Neuronal stem cell (in vitro differentiated cells): ENCODE data around the gene SLBP.

Source experiments
- DNase-seq: peaks from one replicate; pipeline ENCODE4 v3.0.0-alpha.2; 2013; ENCODE audit warnings: low spot score
- H2AFZ ChIP-seq: one replicate; pipeline ENCODE4 v1.6.1; 2013; ENCODE audit warnings: mild to moderate bottlenecking, low read length, inconsistent platforms
- H2AK5ac ChIP-seq: 2 replicates; pipeline ENCODE4 v1.6.1; 2013; ENCODE audit warnings: low read depth, mild to moderate bottlenecking, inconsistent platforms, low read length, moderate library complexity, mixed read lengths
- H2BK120ac ChIP-seq: 2 replicates; pipeline ENCODE4 v1.6.1; 2013; ENCODE audit warnings: low read depth, mild to moderate bottlenecking, inconsistent platforms, low read length, moderate library complexity, mixed read lengths
- H2BK12ac ChIP-seq: one replicate; pipeline ENCODE4 v1.6.1; 2013; ENCODE audit warnings: low read length, inconsistent platforms
- H2BK15ac ChIP-seq: 2 replicates; pipeline ENCODE4 v1.6.1; 2013; ENCODE audit warnings: mild to moderate bottlenecking, low read length, inconsistent platforms, mixed read lengths
- H2BK5ac ChIP-seq: one replicate; pipeline ENCODE4 v1.6.1; 2013; ENCODE audit warnings: inconsistent platforms, mild to moderate bottlenecking, low read length, moderate library complexity
- H3K14ac ChIP-seq: one replicate; pipeline ENCODE4 v1.6.1; 2013; ENCODE audit warnings: low read length, inconsistent platforms
- H3K18ac ChIP-seq: 2 replicates; pipeline ENCODE4 v1.6.1; 2013; ENCODE audit warnings: low read length, inconsistent platforms
- H3K23ac ChIP-seq: 2 replicates; pipeline ENCODE4 v1.6.1; 2013; ENCODE audit warnings: low read depth, mild to moderate bottlenecking, mixed read lengths, low read length, inconsistent platforms; ENCODE audit not compliant: poor library complexity
- H3K27ac ChIP-seq: replicated peaks from 3 replicates; pipeline ENCODE4 v1.5.1; 2013; ENCODE audit warnings: low read length, inconsistent platforms
- H3K27me3 ChIP-seq, 3 experiments: 2 replicates each; pipeline ENCODE4 v1.6.1; 2013; ENCODE audit warnings: low read length in 3 of 3, mild to moderate bottlenecking in 2 of 3, inconsistent platforms in 1 of 3, low read depth in 1 of 3, mixed read lengths in 1 of 3, moderate library complexity in 1 of 3; ENCODE audit not compliant: control insufficient read depth in 3 of 3, insufficient read depth in 3 of 3
- H3K36me3 ChIP-seq, 2 donors: replicated peaks in 1 of 2; 2 replicates each; pipeline ENCODE4 v1.6.1; 2013; ENCODE audit warnings: low read length in 2 of 2; ENCODE audit not compliant: control insufficient read depth in 2 of 2, insufficient read depth in 2 of 2
- H3K4ac ChIP-seq: 2 replicates; pipeline ENCODE4 v1.6.1; 2013; ENCODE audit warnings: inconsistent platforms, mild to moderate bottlenecking, low read length, moderate library complexity
- H3K4me1 ChIP-seq, 2 donors: 1 replicate in 1 of 2; 2 replicates in 1 of 2; pipeline ENCODE4 v1.6.1; 2013; ENCODE audit warnings: low read length in 2 of 2, low read depth in 1 of 2; ENCODE audit not compliant: control insufficient read depth in 2 of 2, insufficient read depth in 1 of 2
- H3K4me2 ChIP-seq: one replicate; pipeline ENCODE4 v1.6.1; 2013; ENCODE audit warnings: mild to moderate bottlenecking, low read length, inconsistent platforms; ENCODE audit not compliant: insufficient read depth, poor library complexity, severe bottlenecking
- H3K4me3 ChIP-seq, 2 donors: 2 replicates each; pipeline ENCODE4 v1.5.1; 2013; ENCODE audit warnings: low read length in 2 of 2, mild to moderate bottlenecking in 2 of 2, inconsistent platforms in 1 of 2, moderate library complexity in 1 of 2
- H3K79me1 ChIP-seq: one replicate; pipeline ENCODE4 v1.6.1; 2013; ENCODE audit warnings: low read depth, mild to moderate bottlenecking, inconsistent platforms, low read length, moderate library complexity
- H3K9ac ChIP-seq: one replicate; pipeline ENCODE4 v1.6.1; 2013; ENCODE audit warnings: mild to moderate bottlenecking, low read depth, low read length, inconsistent platforms; ENCODE audit not compliant: poor library complexity
- H3K9me3 ChIP-seq, 2 donors: replicated peaks in 1 of 2; 2 replicates each; pipeline versions ENCODE3 to v1.6.1; 2013; ENCODE audit warnings: low read length in 2 of 2, mild to moderate bottlenecking in 2 of 2, inconsistent platforms in 1 of 2, low read depth in 1 of 2, mixed read lengths in 1 of 2, moderate library complexity in 1 of 2; ENCODE audit not compliant: control insufficient read depth in 2 of 2, insufficient read depth in 1 of 2
- H4K8ac ChIP-seq: one replicate; pipeline ENCODE4 v1.6.1; 2013; ENCODE audit warnings: low read depth, mild to moderate bottlenecking, inconsistent platforms, low read length, moderate library complexity
- H4K91ac ChIP-seq: one replicate; pipeline ENCODE4 v1.6.1; 2013; ENCODE audit warnings: low read length, low read depth, mild to moderate bottlenecking, inconsistent platforms; ENCODE audit not compliant: poor library complexity
- WGBS, 2 donors: extraction: QIAGEN DNeasy Blood & Tissue Kit; methylation state at CpG; one replicate each; pipeline ENCODE4 v1.1.7; 2013; ENCODE audit warnings: missing lambda C conversion rate in 2 of 2, mixed read lengths in 1 of 2; ENCODE audit not compliant: insufficient read length in 2 of 2, insufficient replicate concordance in 1 of 2; ENCODE audit errors: extremely low coverage in 2 of 2; 5-methylcytosine and 5-hydroxymethylcytosine counted together

Gene SLBP

DNA sequence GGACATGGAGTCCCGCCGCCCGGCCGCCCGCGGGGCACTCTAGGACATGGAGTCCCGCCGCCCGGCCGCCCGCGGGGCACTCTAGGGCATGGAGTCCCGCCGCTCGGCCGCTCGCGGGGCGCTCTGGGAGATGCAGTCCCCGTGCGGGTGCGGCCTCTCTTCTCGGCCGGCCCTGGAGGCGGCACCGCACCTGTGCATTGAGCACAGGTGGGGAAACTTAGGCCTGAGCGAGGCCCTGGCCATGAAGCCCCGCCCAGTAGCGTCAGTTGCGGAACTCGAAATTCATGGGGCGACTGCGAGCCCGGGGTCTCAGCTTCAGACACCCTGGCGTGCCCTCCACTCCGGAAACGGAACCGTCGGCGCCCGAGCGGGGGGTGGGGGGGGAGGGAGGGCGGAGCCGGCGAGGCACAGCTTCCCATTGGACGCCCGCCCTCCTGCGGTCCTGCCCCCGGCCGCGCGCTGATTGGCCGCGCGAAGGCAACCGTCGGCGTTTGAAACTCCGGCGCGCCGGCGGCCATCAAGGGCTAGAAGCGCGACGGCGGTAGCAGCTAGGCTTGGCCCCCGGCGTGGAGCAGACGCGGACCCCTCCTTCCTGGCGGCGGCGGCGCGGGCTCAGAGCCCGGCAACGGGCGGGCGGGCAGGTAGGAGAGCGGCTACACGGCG, 9.0 kb upstream of the SLBP start, which contains the start of the genes TACC3 and TMEM129:
Gene TACC3, plus strand, starts transcription at position 519 of the 663 bp plus-strand sequence. CDS start 1,901 bp downstream, outside the sequence.
Gene TMEM129, minus strand, starts transcription at position 321 of the 663 bp plus-strand sequence. CDS start 486 bp downstream, outside the sequence.
- no CpG with 5 or more reads among the region's 83 CpGs for WGBS, 2 donors
- Histone ChIP-seq H3K18ac (peak within 1 kb of the TSS; percentile 99), H3K9me3 (peaks cover 0 to 2% of the 10 kb centered on the region in 2 donors), H4K91ac (no peak within 1 kb of the TSS), H3K27me3 (no peaks in the 10 kb centered on the region), H3K14ac (peak within 1 kb of the TSS; percentile 98), H2AFZ (peak within 1 kb of the TSS; percentile 94), H2AK5ac (peak within 1 kb of the TSS; percentile 98), H4K8ac (no peak within 1 kb of the TSS), H3K79me1 (peaks cover 37% of the 10 kb centered on the region), H3K36me3 (peaks cover 46 to 66% of the 10 kb centered on the region in 2 donors), H2BK12ac (peak within 1 kb of the TSS; percentile 97), H3K4ac (peak within 1 kb of the TSS; percentile 98), H3K4me3 (peak within 1 kb of the TSS; percentile 89 to 97), H2BK5ac (peak within 1 kb of the TSS; percentile 96), H3K23ac (peak within 1 kb of the TSS; percentile 99), H3K4me2 (peak within 1 kb of the TSS; percentile 98), H2BK15ac (peak within 1 kb of the TSS; percentile 6), H3K9ac (peak within 1 kb of the TSS; percentile 100), H2BK120ac (no peak within 1 kb of the TSS), H3K4me1 (peaks cover 16 to 17% of the 10 kb centered on the region in 2 donors), H3K27ac (peak within 1 kb of the TSS; percentile 85)
- DNase-seq = peak; percentile 90

DNA sequence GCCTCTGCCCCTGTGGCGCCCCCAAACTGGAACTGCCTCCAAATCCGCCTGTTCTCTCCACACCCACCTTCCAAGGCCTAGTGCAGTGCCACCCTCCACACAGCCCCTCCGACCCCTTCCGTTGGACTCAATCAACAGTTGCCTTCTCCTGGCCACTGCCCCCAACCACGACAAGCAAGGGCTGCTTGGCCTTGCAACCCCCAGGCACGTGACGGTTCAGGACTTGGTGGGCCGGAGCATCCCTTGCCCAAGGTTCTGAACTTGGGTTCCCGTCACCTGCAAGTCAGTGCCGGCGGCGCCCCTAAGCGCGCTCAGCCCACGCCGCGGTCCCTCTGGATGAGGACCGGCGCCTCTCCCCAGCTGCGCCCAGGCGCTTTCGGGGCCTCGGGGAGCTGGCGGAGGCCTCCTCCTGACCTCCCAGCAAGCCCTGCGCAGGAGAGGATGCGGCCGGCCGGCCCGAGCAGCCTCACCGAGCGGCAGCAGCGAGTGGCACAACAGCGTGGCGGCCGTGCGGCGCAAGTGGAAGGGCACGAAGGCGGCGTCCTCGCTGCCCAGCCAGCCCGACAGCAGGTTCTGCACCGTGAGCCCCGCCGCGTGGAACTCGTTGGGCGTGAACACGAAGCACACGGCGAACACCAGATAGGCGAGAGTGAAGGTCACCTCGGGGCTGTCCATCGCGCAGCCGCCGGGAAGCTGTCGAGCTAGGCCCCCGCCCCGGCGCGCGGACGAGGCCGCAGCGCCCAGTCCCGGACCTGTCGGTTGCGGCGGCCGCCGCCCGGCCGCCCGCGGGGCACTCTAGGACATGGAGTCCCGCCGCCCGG, 8.3 kb upstream of the SLBP start:
- peak; percentile 40 for DNase-seq
- no CpG with 5 or more reads among the region's 79 CpGs for WGBS, 2 donors
- Histone ChIP-seq H3K9me3 (peaks cover 0 to 2% of the 10 kb centered on the region in 2 donors), H4K91ac (no peak overlapping the region), H4K8ac (no peak overlapping the region), H2BK120ac (peak overlapping the region; percentile 81), H3K23ac (peak overlapping the region; percentile 99), H3K4ac (no peak overlapping the region), H3K14ac (peak overlapping the region; percentile 98), H3K9ac (peak overlapping the region; percentile 100), H3K18ac (peak overlapping the region; percentile 99), H2AFZ (peak overlapping the region; percentile 94), H2BK12ac (peak overlapping the region; percentile 97), H3K27me3 (no peaks in the 10 kb centered on the region), H3K4me2 (peak overlapping the region; percentile 98), H3K36me3 (peaks cover 43 to 65% of the 10 kb centered on the region in 2 donors), H2BK5ac (peak overlapping the region; percentile 96), H3K4me1 (peaks cover 14 to 16% of the 10 kb centered on the region in 2 donors), H3K79me1 (peaks cover 39% of the 10 kb centered on the region), H2BK15ac (peak overlapping the region; percentile 6), H3K27ac (peak overlapping the region; percentile 85), H3K4me3 (peak overlapping the region; percentile 74 to 97), H2AK5ac (peak overlapping the region; percentile 98)

DNA sequence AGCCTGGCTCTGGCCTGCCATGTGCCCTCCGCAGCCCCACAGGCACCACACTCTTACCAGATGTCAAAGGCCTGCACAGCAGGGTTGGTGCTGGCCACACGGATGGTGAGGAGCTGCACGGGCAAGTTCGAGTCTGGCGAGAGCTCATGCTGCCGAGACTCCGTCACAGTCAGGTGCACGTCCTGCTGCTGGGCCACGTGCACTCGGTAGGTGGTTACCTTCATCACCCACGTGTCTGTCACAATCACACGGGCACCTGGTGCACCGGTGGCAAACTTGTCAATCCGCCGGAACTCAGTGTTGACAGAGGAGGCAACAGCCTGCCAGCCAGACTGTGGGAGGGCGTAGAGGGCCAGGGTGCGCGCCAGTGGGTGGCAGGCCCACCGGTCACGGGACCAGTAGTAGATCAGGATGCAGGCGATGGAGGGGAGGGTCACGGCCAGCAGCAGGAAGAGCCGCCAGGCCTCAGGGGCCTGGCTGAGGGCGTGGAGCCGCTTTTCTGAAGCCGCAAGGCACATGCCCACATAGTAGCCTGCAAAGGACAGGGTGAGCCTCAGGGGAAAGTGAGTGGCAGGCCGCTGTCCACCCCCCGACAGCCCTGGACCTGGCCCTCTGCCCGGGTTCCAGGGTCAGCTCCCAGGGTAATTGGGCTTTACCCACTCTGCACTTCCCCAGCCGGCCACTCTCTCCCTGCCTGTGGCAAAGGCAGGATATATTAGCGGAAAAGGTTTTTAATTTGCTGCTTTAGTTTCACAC, 6.2 kb upstream of the SLBP start:
- no CpG with 5 or more reads among the region's 31 CpGs for WGBS, 2 donors
- no peak overlapping the region for H3K18ac ChIP-seq
- no peak overlapping the region for H2BK120ac ChIP-seq
- H4K8ac ChIP-seq = no peak overlapping the region
- no peak overlapping the region for H2BK15ac ChIP-seq
- H2AFZ ChIP-seq = no peak overlapping the region
- H3K27me3 ChIP-seq = no peaks in the 10 kb centered on the region
- no peak overlapping the region for H4K91ac ChIP-seq
- no peak overlapping the region for H2AK5ac ChIP-seq
- DNase-seq = no peak
- H3K36me3 ChIP-seq = peaks cover 34 to 58% of the 10 kb centered on the region in 2 donors
- peak overlapping the region; percentile 23 for H3K4ac ChIP-seq
- H3K27ac ChIP-seq = no peak overlapping the region
- peak overlapping the region; percentile 73 for H3K23ac ChIP-seq
- H3K79me1 ChIP-seq = peaks cover 35% of the 10 kb centered on the region
- H3K9me3 ChIP-seq = peaks cover 0 to 2% of the 10 kb centered on the region in 2 donors
- H3K4me1 ChIP-seq = peaks cover 16 to 21% of the 10 kb centered on the region in 2 donors
- H3K9ac ChIP-seq = peak overlapping the region; percentile 12
- H3K14ac ChIP-seq = peak overlapping the region; percentile 8
- H3K4me2 ChIP-seq = no peak overlapping the region
- H2BK12ac ChIP-seq = no peak overlapping the region
- H3K4me3 ChIP-seq = no peak overlapping the region
- H2BK5ac ChIP-seq = no peak overlapping the region
